GM19324 (cell line): ENCODE results near the gene TBC1D22A.

ENCODE experiments used
- ATAC-seq: cut with Tn5 transposase; IDR thresholded peaks from one replicate; pipeline ENCODE4 v1.9.1; 2021; ENCODE audit warnings: mild to moderate bottlenecking, moderate library complexity; ENCODE audit not compliant: unreplicated experiment, low FRiP score

Gene TBC1D22A

GRCh38 chr22:47123006-47123826 is 360.8 kb downstream of the TBC1D22A start:
- no peak for ATAC-seq

- ATAC-seq, result no peak
These were observed 361.5 kb downstream of the TBC1D22A start for GRCh38 chr22:47123827-47124442.

GRCh38 chr22:47124451-47124881 is 362.0 kb downstream of the TBC1D22A start:
- no peak for ATAC-seq

- no peak for ATAC-seq
These were observed 362.5 kb downstream of the TBC1D22A start for GRCh38 chr22:47124961-47125360.

GRCh38 chr22:47125603-47126002 is 363.2 kb downstream of the TBC1D22A start:
- ATAC-seq, result no peak

- ATAC-seq, result no peak
These were observed 363.9 kb downstream of the TBC1D22A start for GRCh38 chr22:47126344-47126811.

- no peak for ATAC-seq
These were observed 365.0 kb downstream of the TBC1D22A start for GRCh38 chr22:47127441-47127871.

- ATAC-seq, result no peak
These were observed 365.8 kb downstream of the TBC1D22A start for GRCh38 chr22:47128216-47128615.

- no peak for ATAC-seq
These were observed 366.3 kb downstream of the TBC1D22A start for GRCh38 chr22:47128622-47129215.

GRCh38 chr22:47129902-47130635 is 367.6 kb downstream of the TBC1D22A start:
- no peak for ATAC-seq

GRCh38 chr22:47130883-47131631 is 368.6 kb downstream of the TBC1D22A start:
- no peak for ATAC-seq

- ATAC-seq, result no peak
These were observed 369.4 kb downstream of the TBC1D22A start for GRCh38 chr22:47131632-47132427.

- no peak for ATAC-seq
These were observed 370.0 kb downstream of the TBC1D22A start for GRCh38 chr22:47132428-47132825.

- no peak for ATAC-seq
These were observed 370.9 kb downstream of the TBC1D22A start for GRCh38 chr22:47133061-47133969.

- no peak for ATAC-seq
These were observed 371.8 kb downstream of the TBC1D22A start for GRCh38 chr22:47134222-47134621.

- ATAC-seq, result no peak
These were observed 372.9 kb downstream of the TBC1D22A start for GRCh38 chr22:47135338-47135737.

GRCh38 chr22:47136050-47136449 is 373.6 kb downstream of the TBC1D22A start:
- no peak for ATAC-seq

- ATAC-seq, result no peak
These were observed 374.2 kb downstream of the TBC1D22A start for GRCh38 chr22:47136671-47137070.
